Forelimb muscle (tissue), 1 donor: ENCODE data around the gene CILP2. TPM values are rescaled to one million over a fixed set of nuclear protein-coding genes. Genes with fewer than 3 reads are reported as not detected.

Experiments used
- DNase-seq: peaks from one replicate; pipeline ENCODE4 v3.0.0-alpha.2; 2013; ENCODE audit warnings: low read depth
- polyA plus RNA-seq: library from polyadenylated mRNA; unstranded; fragments of 120-200 nt; gene quantifications from one replicate; pipeline ENCODE4 v1.2.1, GENCODE V29; 2013; ENCODE audit not compliant: insufficient read length

Gene CILP2
- polyA plus RNA-seq, result 2.2 TPM

- DNase-seq, result no peak
Measured at GRCh38 chr19:19538061-19538784, at the start of gene CILP2. Gene CILP2, plus strand, starts transcription at chr19:19538265. Its CDS starts 85 bp downstream, at chr19:19538350.

GRCh38 chr19:19488875-19489690 is 49.0 kb upstream of the CILP2 start:
- DNase-seq, result peak; percentile 78

- DNase-seq, result no peak
Measured at GRCh38 chr19:19489804-19490204, 48.3 kb upstream of the CILP2 start.

GRCh38 chr19:19490214-19490968 is 47.7 kb upstream of the CILP2 start:
- peak; percentile 84 for DNase-seq

- no peak for DNase-seq
Measured at GRCh38 chr19:19491321-19492025, 46.6 kb upstream of the CILP2 start.

- DNase-seq, result no peak
Measured at GRCh38 chr19:19492026-19492610, 45.9 kb upstream of the CILP2 start.

- no peak for DNase-seq
Measured at GRCh38 chr19:19493841-19494546, 44.1 kb upstream of the CILP2 start.

GRCh38 chr19:19495614-19496603 is 42.2 kb upstream of the CILP2 start:
- no peak for DNase-seq

GRCh38 chr19:19498255-19498991 is 39.6 kb upstream of the CILP2 start:
- DNase-seq, result no peak

GRCh38 chr19:19499272-19499995 is 38.6 kb upstream of the CILP2 start:
- no peak for DNase-seq

GRCh38 chr19:19500975-19501644 is 37.0 kb upstream of the CILP2 start:
- DNase-seq, result no peak

- DNase-seq, result no peak
Measured at GRCh38 chr19:19501798-19502197, 36.3 kb upstream of the CILP2 start.

- no peak for DNase-seq
Measured at GRCh38 chr19:19502281-19502680, 35.8 kb upstream of the CILP2 start.

GRCh38 chr19:19502808-19503602 is 35.1 kb upstream of the CILP2 start:
- DNase-seq, result no peak

- no peak for DNase-seq
Measured at GRCh38 chr19:19504754-19505668, 33.1 kb upstream of the CILP2 start.
